H1 (cell line): ENCODE measurements around the gene CIDEA. TPM values are rescaled to one million over a fixed set of nuclear protein-coding genes. Genes with fewer than 3 reads are reported as not detected.

ENCODE experiments used
- CTCF ChIA-PET: fragments of 300-600 bp; sonication (Branson Sonifier 250); formaldehyde crosslinking; loops from one replicate; lab custom pipeline; 2021; ENCODE audit not compliant: partially characterized antibody; lab: Charles Lee
- POLR2A ChIA-PET: fragments of 300-600 bp; sonication (Branson Sonifier 250); formaldehyde crosslinking; loops from one replicate; lab custom pipeline; 2021; ENCODE audit warnings: inconsistent platforms; ENCODE audit not compliant: partially characterized antibody; lab: Charles Lee
- DNase-seq, 2 experiments: peaks; one replicate each; pipeline versions ENCODE4 v3.0.0 to v3.0.0-alpha.2; 2010 to 2022; ENCODE audit warnings: low spot score in 2 of 2, low read depth in 1 of 2, mixed read lengths in 1 of 2
- FAIRE-seq: peaks from 2 replicates; lab custom pipeline; 2011; peaks lifted over from hg19 to GRCh38; lab: Jason Lieb, UNC
- H2AFZ ChIP-seq: 2 replicates; pipeline ENCODE4 v1.8.1; 2012; ENCODE audit warnings: low read length, inconsistent platforms
- H2AK5ac ChIP-seq: 2 replicates; pipeline ENCODE4 v1.6.1; 2013; ENCODE audit warnings: low read depth, low read length
- H2BK120ac ChIP-seq: replicated peaks from 2 replicates; pipeline ENCODE3; 2013; ENCODE audit warnings: low read depth, low read length, inconsistent platforms
- H2BK12ac ChIP-seq: 2 replicates; pipeline ENCODE4 v1.6.1; 2013; ENCODE audit warnings: low read depth, low read length
- H2BK15ac ChIP-seq: 2 replicates; pipeline ENCODE4 v1.6.1; 2013; ENCODE audit warnings: low read length
- H2BK20ac ChIP-seq: 2 replicates; pipeline ENCODE4 v1.6.1; 2013; ENCODE audit warnings: low read length
- H2BK5ac ChIP-seq: 2 replicates; pipeline ENCODE4 v1.6.1; 2013; ENCODE audit warnings: low read depth, low read length
- H3K14ac ChIP-seq: 2 replicates; pipeline ENCODE4 v1.6.1; 2013; ENCODE audit warnings: inconsistent platforms; ENCODE audit not compliant: insufficient read length
- H3K18ac ChIP-seq: 2 replicates; pipeline ENCODE4 v1.6.1; 2013; ENCODE audit warnings: low read length; ENCODE audit errors: extremely low read depth
- H3K23ac ChIP-seq: 2 replicates; pipeline ENCODE4 v1.6.1; 2013; ENCODE audit warnings: inconsistent platforms; ENCODE audit not compliant: insufficient read length
- H3K23me2 ChIP-seq: 2 replicates; pipeline ENCODE4 v1.6.1; 2013; ENCODE audit warnings: low read depth, low read length
- H3K27ac ChIP-seq: 2 replicates; pipeline ENCODE4 v1.6.1; 2011; ENCODE audit warnings: low read depth, low read length, inconsistent platforms
- H3K27me3 ChIP-seq, 4 experiments: replicated peaks in 1 of 4; 1 replicate in 1 of 4; 2 replicates in 3 of 4; pipeline versions ENCODE4 v1.6.1 to v1.8.1; 2011 to 2013; ENCODE audit warnings: low read length in 3 of 4, mild to moderate bottlenecking in 3 of 4, inconsistent platforms in 2 of 4, mixed read lengths in 2 of 4, moderate library complexity in 1 of 4; ENCODE audit not compliant: control insufficient read depth in 3 of 4, insufficient read depth in 3 of 4; ENCODE audit errors: extremely low read depth in 1 of 4
- H3K36me3 ChIP-seq, 4 experiments: 2 replicates each; pipeline versions ENCODE4 v1.6.1 to v1.8.1; 2011 to 2013; ENCODE audit warnings: mild to moderate bottlenecking in 4 of 4, low read length in 3 of 4, moderate library complexity in 2 of 4, control low read depth in 1 of 4, inconsistent platforms in 1 of 4; ENCODE audit not compliant: insufficient read depth in 4 of 4, control insufficient read depth in 2 of 4
- H3K4ac ChIP-seq: replicated peaks from 2 replicates; pipeline ENCODE3; 2013; ENCODE audit warnings: low read length, low read depth, mixed read lengths, inconsistent platforms; ENCODE audit not compliant: insufficient read length
- H3K4me1 ChIP-seq, 4 experiments: replicated peaks in 1 of 4; 1 replicate in 1 of 4; 2 replicates in 3 of 4; pipeline versions ENCODE4 v1.6.1 to v1.8.1; 2011 to 2013; ENCODE audit warnings: low read length in 3 of 4, inconsistent platforms in 2 of 4, mixed read lengths in 1 of 4; ENCODE audit not compliant: insufficient read depth in 4 of 4, control insufficient read depth in 3 of 4
- H3K4me2 ChIP-seq, 2 experiments: 2 replicates each; pipeline versions ENCODE4 v1.6.1 to v1.8.1; 2011 to 2013; ENCODE audit warnings: low read depth in 2 of 2, low read length in 2 of 2, control low read depth in 1 of 2, inconsistent platforms in 1 of 2, mild to moderate bottlenecking in 1 of 2; ENCODE audit not compliant: insufficient read depth in 1 of 2
- H3K4me3 ChIP-seq, 4 experiments: fragments of 200-600, 300-600 bp in 1 of 4; sonication (generic), shearing (Covaris generic), sonication (Bioruptor Twin) in 1 of 4; 2 replicates each; pipeline versions ENCODE4 v1.5.1 to v1.8.1; 2011 to 2016; ENCODE audit warnings: low read length in 4 of 4, low read depth in 3 of 4, control low read depth in 2 of 4, inconsistent platforms in 2 of 4, mild to moderate bottlenecking in 2 of 4, mixed read lengths in 1 of 4, moderate library complexity in 1 of 4; ENCODE audit not compliant: insufficient read depth in 2 of 4; ENCODE audit errors: extremely low read depth in 1 of 4
- H3K56ac ChIP-seq: replicated peaks from 2 replicates; pipeline ENCODE3; 2013; ENCODE audit warnings: low read depth, mild to moderate bottlenecking, mixed read lengths, low read length, inconsistent platforms; ENCODE audit not compliant: insufficient read length
- H3K79me1 ChIP-seq: 2 replicates; pipeline ENCODE4 v1.6.1; 2013; ENCODE audit warnings: low read depth, low read length, control low read depth
- H3K79me2 ChIP-seq, 2 experiments: 2 replicates each; pipeline versions ENCODE4 v1.6.1 to v1.8.1; 2012 to 2013; ENCODE audit warnings: low read length in 2 of 2, mild to moderate bottlenecking in 2 of 2, inconsistent platforms in 1 of 2; ENCODE audit not compliant: insufficient read depth in 2 of 2, control insufficient read depth in 1 of 2
- H3K9ac ChIP-seq, 4 experiments: replicated peaks in 1 of 4; 1 replicate in 1 of 4; 2 replicates in 3 of 4; pipeline versions ENCODE4 v1.6.1 to v1.8.1; 2011 to 2013; ENCODE audit warnings: low read depth in 3 of 4, low read length in 3 of 4, control low read depth in 2 of 4, mild to moderate bottlenecking in 2 of 4, moderate library complexity in 2 of 4, inconsistent platforms in 1 of 4; ENCODE audit errors: extremely low read depth in 1 of 4
- H3K9me3 ChIP-seq, 2 experiments: 2 replicates each; pipeline versions ENCODE4 v1.6.1 to v1.8.1; 2012 to 2013; ENCODE audit warnings: mild to moderate bottlenecking in 2 of 2, moderate library complexity in 2 of 2, control low read depth in 1 of 2, inconsistent platforms in 1 of 2, low read depth in 1 of 2, low read length in 1 of 2, mixed read lengths in 1 of 2; ENCODE audit not compliant: insufficient read depth in 2 of 2
- H4K20me1 ChIP-seq, 2 experiments: replicated peaks in 1 of 2; 2 replicates each; pipeline versions ENCODE3 to v1.8.1; 2011 to 2013; ENCODE audit warnings: inconsistent platforms in 2 of 2, low read length in 2 of 2, mild to moderate bottlenecking in 1 of 2; ENCODE audit not compliant: insufficient read depth in 2 of 2, control insufficient read depth in 1 of 2
- H4K5ac ChIP-seq: 2 replicates; pipeline ENCODE4 v1.6.1; 2013; ENCODE audit warnings: low read length, low read depth, mixed read lengths, inconsistent platforms; ENCODE audit not compliant: insufficient read length
- H4K8ac ChIP-seq: 2 replicates; pipeline ENCODE4 v1.8.0; 2013; ENCODE audit warnings: mild to moderate bottlenecking, moderate library complexity, low read length, inconsistent platforms; ENCODE audit not compliant: insufficient read depth; ENCODE audit errors: extremely low read depth
- H4K91ac ChIP-seq: replicated peaks from 2 replicates; pipeline ENCODE3; 2013; ENCODE audit warnings: low read length, mixed read lengths, inconsistent platforms; ENCODE audit not compliant: insufficient read length
- BRCA1 ChIP-seq: IDR thresholded peaks from 2 replicates; pipeline ENCODE4 v1.6.1; 2012; ENCODE audit warnings: low read depth, low read length, improper control_type of control experiment
- CTBP2 ChIP-seq: IDR thresholded peaks from 2 replicates; pipeline ENCODE4 v1.7.0; 2011; ENCODE audit warnings: borderline replicate concordance, mild to moderate bottlenecking, moderate library complexity, mixed read lengths, low read length; ENCODE audit not compliant: insufficient read depth, insufficient read length
- FOSL1 ChIP-seq: IDR thresholded peaks from 2 replicates; pipeline ENCODE4 v1.6.1; 2011; ENCODE audit warnings: mild to moderate bottlenecking, low read depth, low read length, moderate library complexity; ENCODE audit not compliant: insufficient read depth
- MAX ChIP-seq: IDR thresholded peaks from 2 replicates; pipeline ENCODE4 v1.6.1; 2012; ENCODE audit warnings: inconsistent platforms
- NANOG ChIP-seq: IDR thresholded peaks from 2 replicates; pipeline ENCODE4 v1.6.1; 2011; ENCODE audit warnings: low read length, low read depth, mild to moderate bottlenecking, inconsistent platforms; ENCODE audit not compliant: insufficient read depth, poor library complexity, severe bottlenecking
- PHF8 ChIP-seq: fragments of 200-600 bp; sonication (generic); conservative IDR thresholded peaks from 2 replicates; pipeline ENCODE4 v1.7.1; 2012; ENCODE audit warnings: low read depth, mild to moderate bottlenecking, inconsistent platforms, low read length, moderate library complexity
- RFX5 ChIP-seq: IDR thresholded peaks from 2 replicates; pipeline ENCODE4 v1.6.1; 2011; ENCODE audit warnings: low read depth, low read length, improper control_type of control experiment, borderline replicate concordance
- RNF2 ChIP-seq: fragments of 200-900, 300-1000 bp; sonication (generic); IDR thresholded peaks from 2 replicates; pipeline ENCODE4 v1.7.1; 2016; ENCODE audit warnings: borderline replicate concordance, low read depth, mild to moderate bottlenecking, antibody characterized with exemption, low read length; ENCODE audit not compliant: poor library complexity, severe bottlenecking; ENCODE audit errors: missing control alignments
- SP4 ChIP-seq: IDR thresholded peaks from 2 replicates; pipeline ENCODE4 v1.6.1; 2012; ENCODE audit warnings: low read length, inconsistent platforms
- ZNF274 ChIP-seq: IDR thresholded peaks from 2 replicates; pipeline ENCODE4 v1.7.0; 2012; ENCODE audit warnings: low read length, borderline replicate concordance; ENCODE audit errors: extremely low read depth
- whole genome bisulfite sequencing, 2 experiments: shearing (Covaris generic) in 1 of 2; methylation state at CpG; one replicate each; pipeline versions ENCODE4 v1.1.6 to v1.1.7; 2013 to 2015; ENCODE audit warnings: low lambda C conversion rate in 2 of 2, mixed read lengths in 2 of 2, inconsistent platforms in 1 of 2, low coverage in 1 of 2, missing lambda C conversion rate in 1 of 2; ENCODE audit not compliant: insufficient replicate concordance in 2 of 2, insufficient coverage in 1 of 2, insufficient read length in 1 of 2; ENCODE audit errors: extremely low coverage in 1 of 2, missing lambda C conversion rate in 1 of 2; 5-methylcytosine and 5-hydroxymethylcytosine counted together
- polyA plus RNA-seq, 7 experiments: library from polyadenylated mRNA; depleted of rRNA in 3 of 7; stranded (reverse) in 5 of 7; unstranded in 2 of 7; fragments of >200 nt in 5 of 7; fragments of 200-250 nt in 2 of 7; gene quantifications; 1 replicate in 5 of 7; 2 replicates in 1 of 7; 4 replicates in 1 of 7; pipeline versions ENCODE4 v1.2.1 to v1.2.3, GENCODE V29; 2011 to 2013; ENCODE audit warnings: missing spikeins in 2 of 7, mixed read lengths in 2 of 7
- total RNA-seq: library from RNA; stranded (reverse); fragmentation: NEBNext Ultra II Directional; extraction: Animal tissue kit (Norgen Biotek cat#: 25700); gene quantifications from 2 replicates; pipeline ENCODE4 v1.2.1, GENCODE V29; 2021

The CIDEA gene
- total and polyA plus RNA-seq, 2 of the 8 experiments (the other 6 are each of a cell fraction or from before 2014, with no cell fraction given) = not detected

GRCh38 chr18:12288403-12288755 lies 34.2 kb downstream of the CIDEA start:
- Histone ChIP-seq H3K23ac (no peak overlapping the region), H3K14ac (no peak overlapping the region), H3K56ac (no peak overlapping the region), H3K79me1 (no peaks in the 10 kb centered on the region; the same call in 1 of the 2 replicates), H4K5ac (no peak overlapping the region), H3K4me1 (peaks cover 0 to 10% (median 6%) of the 10 kb centered on the region in 4 experiments; a peak in 5 of 7 replicates), H2AK5ac (no peak overlapping the region), H2BK120ac (no peak overlapping the region), H4K91ac (no peak overlapping the region), H3K23me2 (peaks cover 13% of the 10 kb centered on the region), H2BK20ac (no peak overlapping the region), H2AFZ (no peak overlapping the region), H2BK5ac (peak overlapping the region; percentile 19; the same call in 1 of the 2 replicates), H4K20me1 (no peaks in the 10 kb centered on the region), H3K9ac (no peak overlapping the region), H3K4me3 (peak overlapping the region; percentile 31 to 63 (median 54); a peak in 7 of 8 replicates), H3K18ac (no peak overlapping the region), H3K4me2 (peak overlapping the region; percentile 88 to 94), H2BK15ac (no peak overlapping the region), H3K9me3 (no peaks in the 10 kb centered on the region), H3K4ac (no peak overlapping the region), H3K79me2 (no peaks in the 10 kb centered on the region), H3K27ac (no peak overlapping the region), H2BK12ac (no peak overlapping the region), H3K27me3 (peaks cover 2 to 29% (median 20%) of the 10 kb centered on the region in 4 experiments; a peak in 6 of 7 replicates), H4K8ac (no peak overlapping the region), H3K36me3 (no peaks in the 10 kb centered on the region)
- TF ChIP-seq BRCA1 = no peak
- no peak for TF ChIP-seq RFX5
- no peak for TF ChIP-seq CTBP2
- no peak for TF ChIP-seq SP4
- TF ChIP-seq NANOG = no peak
- no peak for TF ChIP-seq RNF2
- no peak for TF ChIP-seq FOSL1
- no peak for TF ChIP-seq MAX
- no peak for TF ChIP-seq ZNF274
- TF ChIP-seq PHF8 = no peak
- POLR2A ChIA-PET = interaction anchor here (0.9 to 7.1 kb wide), 11 partner anchors 10 to 370 kb away, joined by 3 to 49 read pairs (median 5); partner anchors contain the start of gene TUBB6
- FAIRE-seq (no peak), DNase-seq (no peak)
- CTCF ChIA-PET = interaction anchor here (0.7 to 3.8 kb wide), 9 partner anchors 10 to 236 kb away, joined by 3 to 20 read pairs (median 11); no protein-coding TSS in a partner anchor
- WGBS, 2 experiments = 5% methylated on average over 10 of the region's 10 CpGs; no CpG with 5 or more reads in 1 of the 2 experiments
